Loucy (cell line): ENCODE results near the gene ARF1.

ENCODE experiments used
- EZH2phosphoT487 ChIP-seq: fragments of 200-600 bp; IDR thresholded peaks from 2 replicates; pipeline ENCODE4 v1.6.1; 2018; ENCODE audit warnings: antibody characterized with exemption, mild to moderate bottlenecking, moderate library complexity, borderline replicate concordance
- TF ChIP-seq, protein P1 (sequence below): fragments of 200-600 bp; sonication (generic); conservative IDR thresholded peaks from 2 replicates; pipeline ENCODE4 v1.5.1; 2014; ENCODE audit warnings: mild to moderate bottlenecking, antibody characterized with exemption, low read length

DNA sequence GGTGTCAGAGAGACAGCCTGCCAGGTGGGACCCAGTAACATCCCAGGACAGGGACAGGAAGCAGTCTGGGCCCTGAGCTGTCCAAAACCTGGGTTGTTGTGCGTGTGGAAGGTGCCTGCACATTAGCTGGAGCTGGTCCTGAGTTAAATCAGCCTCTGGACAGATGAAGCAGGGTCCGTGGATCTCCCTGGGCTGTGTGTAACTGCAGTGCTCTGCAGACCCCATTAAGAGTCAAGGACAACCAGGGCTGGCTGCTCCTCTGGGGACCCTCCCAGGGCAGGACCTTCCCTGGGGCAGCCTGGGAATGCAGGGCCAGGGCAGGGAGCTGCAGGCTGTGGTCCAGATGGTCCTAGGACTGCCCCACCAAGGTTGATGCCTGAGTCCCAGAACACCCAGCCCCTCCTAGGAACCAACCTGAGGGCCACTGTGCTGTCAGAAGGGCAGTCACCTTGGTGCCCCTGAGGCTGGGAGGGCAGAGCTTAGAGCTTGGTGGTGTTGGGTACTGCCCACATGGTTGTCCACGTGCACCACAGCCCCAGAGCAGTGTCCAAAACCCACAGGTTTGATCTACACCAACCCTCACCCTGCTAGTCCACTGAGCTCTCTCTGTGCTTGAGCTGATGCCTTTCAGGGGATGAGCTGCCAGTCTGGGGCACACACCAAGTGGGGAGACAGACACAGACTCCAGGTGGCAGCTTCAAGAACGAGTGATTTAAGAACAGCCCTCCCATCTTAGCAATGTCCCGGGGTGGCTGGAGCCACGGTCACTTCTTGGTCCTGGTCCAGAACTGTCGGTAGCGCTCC is 23.7 kb downstream of the ARF1 start:
- TF ChIP-seq, protein P1, sequence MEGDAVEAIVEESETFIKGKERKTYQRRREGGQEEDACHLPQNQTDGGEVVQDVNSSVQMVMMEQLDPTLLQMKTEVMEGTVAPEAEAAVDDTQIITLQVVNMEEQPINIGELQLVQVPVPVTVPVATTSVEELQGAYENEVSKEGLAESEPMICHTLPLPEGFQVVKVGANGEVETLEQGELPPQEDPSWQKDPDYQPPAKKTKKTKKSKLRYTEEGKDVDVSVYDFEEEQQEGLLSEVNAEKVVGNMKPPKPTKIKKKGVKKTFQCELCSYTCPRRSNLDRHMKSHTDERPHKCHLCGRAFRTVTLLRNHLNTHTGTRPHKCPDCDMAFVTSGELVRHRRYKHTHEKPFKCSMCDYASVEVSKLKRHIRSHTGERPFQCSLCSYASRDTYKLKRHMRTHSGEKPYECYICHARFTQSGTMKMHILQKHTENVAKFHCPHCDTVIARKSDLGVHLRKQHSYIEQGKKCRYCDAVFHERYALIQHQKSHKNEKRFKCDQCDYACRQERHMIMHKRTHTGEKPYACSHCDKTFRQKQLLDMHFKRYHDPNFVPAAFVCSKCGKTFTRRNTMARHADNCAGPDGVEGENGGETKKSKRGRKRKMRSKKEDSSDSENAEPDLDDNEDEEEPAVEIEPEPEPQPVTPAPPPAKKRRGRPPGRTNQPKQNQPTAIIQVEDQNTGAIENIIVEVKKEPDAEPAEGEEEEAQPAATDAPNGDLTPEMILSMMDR = no peak
- TF ChIP-seq EZH2phosphoT487 = no peak
